ENCODE data around the gene COL21A1.

The COL21A1 gene

DNA sequence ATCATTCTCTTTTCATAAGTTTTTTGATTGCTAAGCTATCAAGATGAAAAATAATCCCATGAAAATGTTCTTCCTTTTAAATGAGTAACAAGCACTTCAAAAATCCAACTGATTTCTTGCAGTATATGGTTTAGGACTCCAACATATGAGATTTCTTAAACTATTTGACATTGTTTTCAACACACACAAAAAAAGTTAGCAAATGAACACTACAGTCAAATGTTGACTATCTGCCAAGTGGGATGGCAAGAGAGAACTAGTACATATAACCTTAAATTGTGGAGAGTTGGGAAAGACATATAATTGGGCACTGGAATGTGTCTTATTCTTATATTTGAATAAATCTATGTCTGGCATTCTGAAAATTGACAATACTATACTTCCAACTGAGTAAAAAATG, 15.6 kb downstream of the COL21A1 start:
- TF ChIP-seq Cebpa-rat (IDR thresholded peaks at IDR 0.05): no peak
- H3K4me1 ChIP-seq: no peaks in the 10 kb centered on the region
- H3K4me3 ChIP-seq: no peak overlapping the region
- no peaks in the 10 kb centered on the region for H3K9me3 ChIP-seq
- H3K36me3 ChIP-seq: no peaks in the 10 kb centered on the region
- no peak overlapping the region for H3K27ac ChIP-seq
- H3K9ac ChIP-seq: no peak overlapping the region
- H3K27me3 ChIP-seq: no peaks in the 10 kb centered on the region
- H3K4me2 ChIP-seq: no peak overlapping the region
- H4K20me1 ChIP-seq: no peaks in the 10 kb centered on the region

DNA sequence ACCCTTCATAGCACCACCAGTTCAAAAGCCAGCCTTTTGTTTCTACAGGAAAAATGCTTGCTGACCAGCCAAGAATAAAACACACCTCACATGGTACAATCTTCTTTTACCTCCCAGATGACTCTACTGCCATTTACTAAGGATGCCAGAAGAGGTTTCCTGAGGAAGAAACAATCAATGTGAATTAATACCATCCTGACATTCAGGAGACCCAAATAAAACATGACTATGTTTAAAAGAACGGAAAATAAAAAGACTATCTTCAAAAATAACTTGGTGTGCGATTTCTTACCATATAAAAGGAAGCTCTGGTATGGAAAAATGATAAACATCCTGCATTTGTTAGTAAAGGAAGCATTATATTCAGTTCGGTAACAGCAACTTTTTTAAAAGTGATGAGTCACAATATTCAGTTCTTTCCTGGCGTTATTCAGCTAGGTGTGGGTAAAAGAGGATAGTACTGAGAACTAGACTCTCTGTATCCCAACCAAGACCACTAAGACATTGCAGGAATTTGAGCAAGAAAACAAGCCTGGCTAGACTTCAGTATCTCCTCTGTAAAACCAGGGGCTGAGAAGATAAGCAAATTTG, 16.3 kb downstream of the COL21A1 start:
- no peak for TF ChIP-seq Cebpa-rat (IDR thresholded peaks at IDR 0.05)
- Histone ChIP-seq H3K4me2 (no peak overlapping the region), H3K27ac (no peak overlapping the region), H3K27me3 (no peaks in the 10 kb centered on the region), H3K36me3 (no peaks in the 10 kb centered on the region), H4K20me1 (no peaks in the 10 kb centered on the region), H3K4me3 (no peak overlapping the region), H3K9me3 (no peaks in the 10 kb centered on the region), H3K9ac (no peak overlapping the region), H3K4me1 (no peaks in the 10 kb centered on the region)

DNA sequence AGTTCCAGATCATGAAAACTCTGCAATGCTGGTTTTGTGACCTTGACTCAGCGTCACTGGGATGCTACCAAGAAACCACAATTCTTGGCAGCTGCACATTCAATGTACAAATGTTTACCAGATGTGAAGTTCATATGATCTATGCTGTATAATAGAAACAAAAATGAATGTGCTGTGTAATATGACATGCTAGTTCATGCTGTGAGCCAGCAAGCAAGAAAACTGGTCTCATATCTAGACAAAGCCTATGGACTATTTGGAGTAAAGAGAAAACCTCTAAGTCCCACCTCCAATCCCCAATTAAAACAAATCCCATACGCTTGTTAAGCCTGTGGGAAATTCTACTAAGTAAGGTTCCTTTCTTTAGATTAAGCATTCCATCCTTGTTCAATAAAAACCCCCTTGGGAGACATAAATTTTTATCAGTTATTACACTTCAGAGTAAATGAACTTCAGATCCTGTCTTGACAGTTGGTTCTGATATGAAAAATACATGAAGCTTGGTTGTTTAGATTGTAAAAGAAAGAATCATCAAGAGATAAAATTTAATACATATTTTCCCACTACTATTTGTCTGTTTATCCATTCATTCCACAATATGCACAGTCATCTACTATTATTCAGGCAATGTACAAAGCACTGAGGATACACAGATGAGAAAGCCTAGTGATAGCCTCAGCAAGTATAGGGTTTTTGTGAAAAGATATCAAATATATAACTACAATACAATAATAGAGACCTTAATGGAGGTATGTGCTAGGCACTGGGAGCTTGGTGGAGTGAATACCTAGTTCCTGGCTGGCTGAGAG, 20.1 kb downstream of the COL21A1 start:
- no peaks in the 10 kb centered on the region for H3K27me3 ChIP-seq
- H3K4me3 ChIP-seq: no peak overlapping the region
- H3K9me3 ChIP-seq: no peaks in the 10 kb centered on the region
- TF ChIP-seq Cebpa-rat (IDR thresholded peaks at IDR 0.05): no peak
- no peak overlapping the region for H3K4me2 ChIP-seq
- H3K4me1 ChIP-seq: no peaks in the 10 kb centered on the region
- H3K9ac ChIP-seq: no peak overlapping the region
- no peak overlapping the region for H3K27ac ChIP-seq
- H3K36me3 ChIP-seq: no peaks in the 10 kb centered on the region
- H4K20me1 ChIP-seq: no peaks in the 10 kb centered on the region

DNA sequence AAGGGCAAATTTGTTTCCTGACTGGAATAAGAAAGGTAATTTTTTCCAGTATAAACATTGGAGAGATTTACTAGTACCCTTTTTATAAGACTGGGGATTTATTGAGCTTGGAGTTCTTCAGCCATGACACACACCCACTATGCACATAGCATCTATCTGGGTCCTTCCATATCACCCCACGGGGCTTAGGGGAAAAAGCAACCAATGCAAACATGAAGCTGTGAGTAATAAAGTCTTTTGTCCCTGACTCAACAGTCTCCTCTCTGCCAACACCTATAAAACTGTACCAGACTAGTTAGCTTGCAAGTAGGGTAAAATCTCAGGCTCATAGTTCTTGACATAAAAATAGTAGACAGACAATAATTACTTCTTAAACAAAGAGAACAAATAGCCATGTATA, 23.4 kb downstream of the COL21A1 start:
- H3K4me3 ChIP-seq: no peak overlapping the region
- H3K4me1 ChIP-seq: no peaks in the 10 kb centered on the region
- H3K9me3 ChIP-seq: no peaks in the 10 kb centered on the region
- H3K36me3 ChIP-seq: no peaks in the 10 kb centered on the region
- no peak for TF ChIP-seq Cebpa-rat (IDR thresholded peaks at IDR 0.05)
- no peak overlapping the region for H3K27ac ChIP-seq
- no peak overlapping the region for H3K4me2 ChIP-seq
- no peak overlapping the region for H3K9ac ChIP-seq
- H3K27me3 ChIP-seq: no peaks in the 10 kb centered on the region
- H4K20me1 ChIP-seq: no peaks in the 10 kb centered on the region

DNA sequence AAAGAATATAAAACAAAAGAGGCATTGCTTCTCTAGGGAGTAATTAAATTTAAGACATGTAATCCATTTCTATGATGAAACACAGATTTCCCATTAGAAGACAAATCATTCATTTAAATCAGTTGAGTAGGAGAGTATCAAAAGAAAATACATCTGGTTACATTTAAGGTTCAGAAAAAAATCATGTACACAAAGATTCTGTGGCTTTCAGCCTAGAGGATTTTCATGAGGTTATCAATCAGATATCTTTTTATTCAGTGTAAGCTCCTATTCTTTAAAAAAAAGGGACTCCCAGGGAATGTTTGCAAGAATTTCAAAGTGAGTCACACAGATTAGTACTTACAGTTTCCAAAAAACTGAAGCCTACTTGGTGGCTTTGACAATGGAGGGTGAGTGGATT, 24.9 kb downstream of the COL21A1 start:
- H4K20me1 ChIP-seq: no peaks in the 10 kb centered on the region
- H3K9ac ChIP-seq: no peak overlapping the region
- TF ChIP-seq Cebpa-rat (IDR thresholded peaks at IDR 0.05): no peak
- H3K4me1 ChIP-seq: no peaks in the 10 kb centered on the region
- no peaks in the 10 kb centered on the region for H3K27me3 ChIP-seq
- H3K4me3 ChIP-seq: no peak overlapping the region
- H3K27ac ChIP-seq: no peak overlapping the region
- no peaks in the 10 kb centered on the region for H3K36me3 ChIP-seq
- H3K9me3 ChIP-seq: no peaks in the 10 kb centered on the region
- no peak overlapping the region for H3K4me2 ChIP-seq

DNA sequence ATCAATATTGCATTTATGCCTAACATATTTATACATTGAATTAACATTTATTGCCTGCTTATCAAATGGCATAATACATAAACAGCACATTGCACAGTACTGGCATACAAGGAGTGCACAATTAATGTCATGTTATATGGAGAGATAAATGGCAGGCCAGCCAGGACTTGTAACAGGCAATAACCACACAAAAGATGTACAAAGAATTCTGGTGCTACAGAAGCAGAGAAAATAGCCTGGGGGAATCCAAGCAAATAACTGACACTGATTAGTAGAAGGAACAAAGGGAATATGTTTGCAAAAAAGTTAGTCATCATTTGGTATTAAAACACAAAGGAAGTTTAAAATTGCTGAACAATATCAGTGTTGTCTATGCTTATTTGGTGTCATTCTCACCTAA, 27.3 kb downstream of the COL21A1 start:
- Histone ChIP-seq H3K4me2 (no peak overlapping the region), H3K9ac (no peak overlapping the region), H4K20me1 (no peaks in the 10 kb centered on the region), H3K36me3 (no peaks in the 10 kb centered on the region), H3K9me3 (no peaks in the 10 kb centered on the region), H3K27me3 (no peaks in the 10 kb centered on the region), H3K4me1 (no peaks in the 10 kb centered on the region), H3K4me3 (no peak overlapping the region), H3K27ac (no peak overlapping the region)
- no peak for TF ChIP-seq Cebpa-rat (IDR thresholded peaks at IDR 0.05)

DNA sequence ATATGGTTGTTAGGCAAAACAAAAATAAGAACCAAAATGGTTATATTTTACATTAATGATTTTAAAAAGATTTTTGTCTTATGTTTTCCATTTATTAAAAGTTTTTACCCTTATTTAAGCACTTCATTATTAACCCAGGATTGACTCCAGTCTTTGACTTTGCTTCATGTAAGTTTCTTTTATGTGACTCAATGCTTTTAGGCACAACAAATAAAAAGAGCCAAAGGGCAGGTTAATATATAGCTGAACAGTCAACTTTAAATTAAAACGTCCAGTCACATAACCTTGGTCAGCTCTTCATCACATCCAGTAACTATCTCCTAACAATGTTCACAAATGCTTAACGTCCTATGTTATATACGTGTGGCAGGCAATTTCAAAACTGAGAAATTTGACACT, 32.7 kb downstream of the COL21A1 start:
- no peaks in the 10 kb centered on the region for H3K9me3 ChIP-seq
- H3K36me3 ChIP-seq: no peaks in the 10 kb centered on the region
- no peak for TF ChIP-seq Cebpa-rat (IDR thresholded peaks at IDR 0.05)
- no peaks in the 10 kb centered on the region for H3K4me1 ChIP-seq
- no peak overlapping the region for H3K4me2 ChIP-seq
- no peak overlapping the region for H3K9ac ChIP-seq
- H3K27ac ChIP-seq: no peak overlapping the region
- H3K27me3 ChIP-seq: no peaks in the 10 kb centered on the region
- H4K20me1 ChIP-seq: no peaks in the 10 kb centered on the region
- H3K4me3 ChIP-seq: no peak overlapping the region

DNA sequence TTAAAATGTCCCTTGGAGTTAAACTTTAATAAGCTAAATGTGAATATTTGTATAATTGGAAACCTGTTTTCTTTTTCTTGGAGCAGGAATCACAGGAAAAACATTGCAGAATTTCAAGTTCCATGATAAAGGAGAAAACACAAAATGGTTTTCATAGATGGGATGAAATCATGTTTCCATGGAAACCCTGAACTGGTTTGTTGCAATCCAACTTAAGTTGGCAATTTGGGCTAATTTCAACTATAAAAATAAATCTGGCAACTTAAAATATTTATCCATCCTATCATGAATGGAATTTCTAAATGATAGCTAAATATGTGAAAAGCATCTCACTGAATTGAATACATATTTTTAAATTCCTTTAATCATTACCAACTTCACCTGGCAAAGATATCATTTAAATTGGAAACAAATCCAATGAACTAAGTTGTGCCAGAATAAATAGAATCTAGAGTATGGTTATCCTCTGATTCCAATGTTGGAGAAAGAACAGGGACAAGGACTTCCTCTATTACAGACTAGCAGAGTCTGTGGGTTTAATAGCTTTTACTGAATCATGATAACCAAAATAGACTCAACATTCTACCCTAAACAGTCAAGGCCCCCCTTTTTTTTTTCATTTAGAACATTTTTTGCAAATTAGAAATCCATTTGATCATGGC, 33.2 kb downstream of the COL21A1 start:
- Histone ChIP-seq H3K4me2 (no peak overlapping the region), H4K20me1 (no peaks in the 10 kb centered on the region), H3K36me3 (no peaks in the 10 kb centered on the region), H3K27me3 (no peaks in the 10 kb centered on the region), H3K9ac (no peak overlapping the region), H3K4me3 (no peak overlapping the region), H3K9me3 (no peaks in the 10 kb centered on the region), H3K4me1 (no peaks in the 10 kb centered on the region), H3K27ac (no peak overlapping the region)
- no peak for TF ChIP-seq Cebpa-rat (IDR thresholded peaks at IDR 0.05)

DNA sequence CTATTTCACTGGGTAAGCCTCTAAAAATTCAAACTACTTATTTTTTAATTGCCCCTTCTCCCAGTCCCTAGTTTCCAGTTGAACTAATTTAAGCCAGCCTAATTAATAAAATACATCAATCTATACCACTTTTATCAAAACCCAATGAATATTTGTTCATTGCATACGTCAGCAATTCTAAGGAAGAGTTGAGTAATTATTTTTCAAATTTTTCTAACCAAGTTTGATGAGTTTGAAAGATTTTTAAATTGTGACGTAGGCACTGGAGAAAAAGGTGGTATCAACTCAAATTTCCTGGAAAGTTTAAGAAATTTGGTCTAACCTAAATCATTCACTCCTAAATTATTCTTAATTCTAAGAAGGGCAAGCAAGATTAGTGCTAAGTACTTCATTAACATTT, 35.7 kb downstream of the COL21A1 start:
- no peak overlapping the region for H3K4me3 ChIP-seq
- H3K27me3 ChIP-seq: no peaks in the 10 kb centered on the region
- H3K9me3 ChIP-seq: no peaks in the 10 kb centered on the region
- no peak overlapping the region for H3K4me2 ChIP-seq
- H4K20me1 ChIP-seq: no peaks in the 10 kb centered on the region
- H3K9ac ChIP-seq: no peak overlapping the region
- H3K36me3 ChIP-seq: no peaks in the 10 kb centered on the region
- H3K27ac ChIP-seq: no peak overlapping the region
- no peak for TF ChIP-seq Cebpa-rat (IDR thresholded peaks at IDR 0.05)
- no peaks in the 10 kb centered on the region for H3K4me1 ChIP-seq

DNA sequence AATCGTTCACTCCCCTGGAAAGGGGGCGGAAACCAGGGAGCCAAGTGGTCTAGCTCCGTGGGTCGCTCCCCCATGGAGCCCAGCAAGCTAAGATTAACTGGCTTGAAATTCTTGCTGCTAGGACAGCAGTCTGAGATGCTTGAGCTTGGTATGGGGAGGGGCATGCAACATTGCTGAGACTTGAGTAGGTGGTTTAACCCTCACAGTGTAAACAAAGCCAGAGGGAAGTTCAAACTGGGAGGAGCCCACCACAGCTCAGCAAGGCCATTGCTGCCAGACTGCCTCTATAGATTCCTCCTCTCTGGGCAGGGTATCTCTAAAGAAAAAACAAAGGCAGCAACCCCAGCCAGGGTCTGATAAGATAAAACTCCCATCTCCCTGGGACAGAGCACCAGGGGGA, 43.2 kb downstream of the COL21A1 start:
- H4K20me1 ChIP-seq: no peaks in the 10 kb centered on the region
- H3K9me3 ChIP-seq: peaks cover 5% of the 10 kb centered on the region; the same call in 1 of the 2 replicates
- H3K9ac ChIP-seq: no peak overlapping the region
- no peaks in the 10 kb centered on the region for H3K36me3 ChIP-seq
- H3K4me3 ChIP-seq: no peak overlapping the region
- H3K27ac ChIP-seq: no peak overlapping the region
- no peak for TF ChIP-seq Cebpa-rat (IDR thresholded peaks at IDR 0.05)
- H3K27me3 ChIP-seq: no peaks in the 10 kb centered on the region
- no peak overlapping the region for H3K4me2 ChIP-seq
- no peaks in the 10 kb centered on the region for H3K4me1 ChIP-seq
